ENCODE results near the gene KRTAP10-1. TPM values are rescaled to one million over a fixed set of nuclear protein-coding genes. Genes with fewer than 3 reads are reported as not detected.

KRTAP10-1 gene
- total RNA-seq, 1 experiment from 2014 or later, result not detected

GRCh38 chr21:44513389-44514217 lies 26.4 kb downstream of the KRTAP10-1 start:
- no peaks in the 10 kb centered on the region for H4K20me1 ChIP-seq (ENCODE audit: control insufficient read depth, insufficient read depth, insufficient read length)
- no peak overlapping the region for H3K9ac ChIP-seq (ENCODE audit: extremely low read depth, insufficient read length, low read length)
- H3K4me1 ChIP-seq (ENCODE audit: insufficient read depth, low read length), result no peaks in the 10 kb centered on the region
- no CpG with 5 or more reads among the region's 15 CpGs for WGBS (ENCODE audit: extremely low coverage, insufficient read length, low lambda C conversion rate)
- no peak overlapping the region for H3K18ac ChIP-seq (ENCODE audit: insufficient read length, low read depth, low read length)
- H2AK5ac ChIP-seq (ENCODE audit: insufficient read length, low read length), result no peak overlapping the region
- no peak overlapping the region for H4K91ac ChIP-seq (ENCODE audit: insufficient read length, low read depth, low read length)
- H3K56ac ChIP-seq (ENCODE audit: insufficient read length, low read depth, low read length), result no peak overlapping the region
- H3K27me3 ChIP-seq (ENCODE audit: insufficient read depth, low read length), result no peaks in the 10 kb centered on the region
- no peak overlapping the region for H2BK20ac ChIP-seq (ENCODE audit: low read depth, low read length, poor library complexity, severe bottlenecking)
- H2BK5ac ChIP-seq (ENCODE audit: insufficient read length, low read length), result no peak overlapping the region
- TF ChIP-seq, protein P1, sequence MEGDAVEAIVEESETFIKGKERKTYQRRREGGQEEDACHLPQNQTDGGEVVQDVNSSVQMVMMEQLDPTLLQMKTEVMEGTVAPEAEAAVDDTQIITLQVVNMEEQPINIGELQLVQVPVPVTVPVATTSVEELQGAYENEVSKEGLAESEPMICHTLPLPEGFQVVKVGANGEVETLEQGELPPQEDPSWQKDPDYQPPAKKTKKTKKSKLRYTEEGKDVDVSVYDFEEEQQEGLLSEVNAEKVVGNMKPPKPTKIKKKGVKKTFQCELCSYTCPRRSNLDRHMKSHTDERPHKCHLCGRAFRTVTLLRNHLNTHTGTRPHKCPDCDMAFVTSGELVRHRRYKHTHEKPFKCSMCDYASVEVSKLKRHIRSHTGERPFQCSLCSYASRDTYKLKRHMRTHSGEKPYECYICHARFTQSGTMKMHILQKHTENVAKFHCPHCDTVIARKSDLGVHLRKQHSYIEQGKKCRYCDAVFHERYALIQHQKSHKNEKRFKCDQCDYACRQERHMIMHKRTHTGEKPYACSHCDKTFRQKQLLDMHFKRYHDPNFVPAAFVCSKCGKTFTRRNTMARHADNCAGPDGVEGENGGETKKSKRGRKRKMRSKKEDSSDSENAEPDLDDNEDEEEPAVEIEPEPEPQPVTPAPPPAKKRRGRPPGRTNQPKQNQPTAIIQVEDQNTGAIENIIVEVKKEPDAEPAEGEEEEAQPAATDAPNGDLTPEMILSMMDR (conservative IDR thresholded peaks at IDR 0.05), result no peak
- Mint-ChIP-seq H3K4me1 (peaks cover 0 to 12% of the 10 kb centered on the region in 2 experiments; a peak in 2 of 4 replicates), H3K9me3 (no peaks in the 10 kb centered on the region), H3K27ac (no peak overlapping the region), H3K4me3 (no peak overlapping the region), H3K36me3 (ENCODE audit: insufficient read depth in 1 of 3, low read depth in 3 of 3) (peaks cover 0 to 10% (median 3%) of the 10 kb centered on the region in 3 experiments; a peak in 5 of 7 replicates), H3K27me3 (ENCODE audit: low read depth) (peaks cover 3% of the 10 kb centered on the region)
- H3K27ac ChIP-seq (ENCODE audit: insufficient read length, low read depth, low read length), result no peak overlapping the region
- H4K8ac ChIP-seq (replicated peaks; ENCODE audit: insufficient read length, low read depth, low read length), result no peak overlapping the region
- no peak overlapping the region for H3K14ac ChIP-seq (ENCODE audit: insufficient read depth, low read length)
- no peak overlapping the region for H2BK12ac ChIP-seq (ENCODE audit: insufficient read length, low read depth, low read length)
- no peak overlapping the region for H2BK120ac ChIP-seq (ENCODE audit: low read depth, low read length, poor library complexity, severe bottlenecking)
- no peak for DNase-seq
- H3K9me3 ChIP-seq (ENCODE audit: control insufficient read depth, low read depth, low read length), result no peaks in the 10 kb centered on the region
- H4K5ac ChIP-seq (ENCODE audit: insufficient read length, low read depth, low read length), result no peak overlapping the region
- H3K23ac ChIP-seq (ENCODE audit: insufficient read length, low read depth, low read length), result no peak overlapping the region
- H3T11ph ChIP-seq (ENCODE audit: low read length), result no peak overlapping the region
- H3K79me2 ChIP-seq (ENCODE audit: insufficient read depth, low read length), result no peaks in the 10 kb centered on the region
- no peak overlapping the region for H2AFZ ChIP-seq (ENCODE audit: low read length)
- H3K4ac ChIP-seq (ENCODE audit: low read depth, low read length), result no peak overlapping the region
- H3K23me2 ChIP-seq (ENCODE audit: insufficient read length, low read depth, low read length, poor library complexity, severe bottlenecking), result no peaks in the 10 kb centered on the region
- no peak overlapping the region for H3K4me2 ChIP-seq (ENCODE audit: insufficient read depth, insufficient read length, low read length)
- no peak overlapping the region for H2BK15ac ChIP-seq (ENCODE audit: low read depth, low read length)
- no peaks in the 10 kb centered on the region for H3K79me1 ChIP-seq (ENCODE audit: insufficient read depth, low read depth, low read length, poor library complexity, severe bottlenecking)
